Stomach smooth muscle (tissue), 2 donors: ENCODE data around the gene GNB4.

Experiments
- H3K27ac ChIP-seq: one replicate; pipeline ENCODE4 v1.7.0; 2013; ENCODE audit warnings: mild to moderate bottlenecking, low read length, inconsistent platforms
- H3K27me3 ChIP-seq, 2 donors: one replicate each; pipeline ENCODE4 v1.7.0; 2013; ENCODE audit warnings: low read length in 2 of 2; ENCODE audit not compliant: insufficient read depth in 2 of 2, control insufficient read depth in 1 of 2
- H3K36me3 ChIP-seq, 2 donors: one replicate each; pipeline ENCODE4 v1.7.0; 2013; ENCODE audit warnings: low read length in 2 of 2; ENCODE audit not compliant: control insufficient read depth in 2 of 2, insufficient read depth in 2 of 2
- H3K4me1 ChIP-seq: one replicate; pipeline ENCODE4 v1.7.0; 2013; ENCODE audit warnings: low read length; ENCODE audit not compliant: control insufficient read depth, insufficient read depth
- H3K4me3 ChIP-seq, 2 donors: one replicate each; pipeline ENCODE4 v1.7.0; 2013; ENCODE audit warnings: low read length in 2 of 2
- H3K9ac ChIP-seq, 2 donors: one replicate each; pipeline ENCODE4 v1.7.0; 2013; ENCODE audit warnings: low read length in 2 of 2, mild to moderate bottlenecking in 1 of 2
- H3K9me3 ChIP-seq, 2 donors: one replicate each; pipeline ENCODE4 v1.7.0; 2013; ENCODE audit warnings: low read length in 2 of 2; ENCODE audit not compliant: control insufficient read depth in 2 of 2
- donor health status: healthy.
- donor health status: Pancreatic carcinoma.

Gene GNB4

GRCh38 chr3:179438841-179439240 is 12.4 kb downstream of the GNB4 start:
- Histone ChIP-seq H3K9me3 (no peaks in the 10 kb centered on the region), H3K9ac (no peak overlapping the region), H3K4me1 (no peaks in the 10 kb centered on the region), H3K4me3 (no peak overlapping the region), H3K27ac (no peak overlapping the region), H3K36me3 (no peaks in the 10 kb centered on the region), H3K27me3 (no peaks in the 10 kb centered on the region)

- H3K27ac ChIP-seq = no peak overlapping the region
- no peak overlapping the region for H3K9ac ChIP-seq
- peaks cover 13% of the 10 kb centered on the region for H3K4me1 ChIP-seq
- H3K36me3 ChIP-seq = no peaks in the 10 kb centered on the region
- H3K27me3 ChIP-seq = no peaks in the 10 kb centered on the region
- no peaks in the 10 kb centered on the region for H3K9me3 ChIP-seq
- no peak overlapping the region for H3K4me3 ChIP-seq
Observed at GRCh38 chr3:179436517-179436916, 14.8 kb downstream of the GNB4 start.

- peaks cover 18% of the 10 kb centered on the region for H3K4me1 ChIP-seq
- H3K9me3 ChIP-seq = no peaks in the 10 kb centered on the region
- no peak overlapping the region for H3K4me3 ChIP-seq
- no peak overlapping the region for H3K9ac ChIP-seq
- H3K36me3 ChIP-seq = peaks cover 0 to 4% of the 10 kb centered on the region in 2 donors
- H3K27ac ChIP-seq = no peak overlapping the region
- H3K27me3 ChIP-seq = no peaks in the 10 kb centered on the region
Observed at GRCh38 chr3:179432451-179432850, 18.8 kb downstream of the GNB4 start.

GRCh38 chr3:179432021-179432420 is 19.2 kb downstream of the GNB4 start:
- H3K9me3 ChIP-seq = no peaks in the 10 kb centered on the region
- no peak overlapping the region for H3K4me3 ChIP-seq
- peaks cover 0 to 4% of the 10 kb centered on the region in 2 donors for H3K36me3 ChIP-seq
- peak overlapping the region in 1 of 2 donors; percentile 23 for H3K9ac ChIP-seq
- H3K4me1 ChIP-seq = peaks cover 18% of the 10 kb centered on the region
- H3K27ac ChIP-seq = no peak overlapping the region
- H3K27me3 ChIP-seq = no peaks in the 10 kb centered on the region

- Histone ChIP-seq H3K27ac (no peak overlapping the region), H3K9ac (no peak overlapping the region), H3K27me3 (no peaks in the 10 kb centered on the region), H3K4me3 (no peak overlapping the region), H3K9me3 (no peaks in the 10 kb centered on the region), H3K36me3 (peaks cover 0 to 4% of the 10 kb centered on the region in 2 donors), H3K4me1 (peaks cover 18% of the 10 kb centered on the region)
Observed at GRCh38 chr3:179430277-179430870, 20.9 kb downstream of the GNB4 start.

GRCh38 chr3:179428876-179429548 is 22.3 kb downstream of the GNB4 start:
- peaks cover 18% of the 10 kb centered on the region for H3K4me1 ChIP-seq
- peaks cover 5 to 16% of the 10 kb centered on the region in 2 donors for H3K36me3 ChIP-seq
- no peak overlapping the region for H3K27ac ChIP-seq
- H3K9me3 ChIP-seq = no peaks in the 10 kb centered on the region
- no peak overlapping the region for H3K4me3 ChIP-seq
- no peak overlapping the region for H3K9ac ChIP-seq
- no peaks in the 10 kb centered on the region for H3K27me3 ChIP-seq

- Histone ChIP-seq H3K4me1 (peaks cover 3% of the 10 kb centered on the region), H3K9me3 (no peaks in the 10 kb centered on the region), H3K36me3 (peaks cover 5 to 19% of the 10 kb centered on the region in 2 donors), H3K27ac (no peak overlapping the region), H3K27me3 (no peaks in the 10 kb centered on the region), H3K9ac (no peak overlapping the region), H3K4me3 (no peak overlapping the region)
Observed at GRCh38 chr3:179425075-179425474, 26.2 kb downstream of the GNB4 start.

- Histone ChIP-seq H3K27ac (no peak overlapping the region), H3K4me1 (no peaks in the 10 kb centered on the region), H3K4me3 (no peak overlapping the region), H3K36me3 (peaks cover 13 to 23% of the 10 kb centered on the region in 2 donors), H3K9ac (no peak overlapping the region), H3K9me3 (no peaks in the 10 kb centered on the region), H3K27me3 (no peaks in the 10 kb centered on the region)
Observed at GRCh38 chr3:179421500-179421899, 29.8 kb downstream of the GNB4 start.

GRCh38 chr3:179418610-179419009 is 32.7 kb downstream of the GNB4 start:
- no peak overlapping the region for H3K27ac ChIP-seq
- no peaks in the 10 kb centered on the region for H3K9me3 ChIP-seq
- H3K27me3 ChIP-seq = no peaks in the 10 kb centered on the region
- H3K36me3 ChIP-seq = peaks cover 10 to 17% of the 10 kb centered on the region in 2 donors
- H3K4me1 ChIP-seq = no peaks in the 10 kb centered on the region
- H3K9ac ChIP-seq = no peak overlapping the region
- H3K4me3 ChIP-seq = no peak overlapping the region

- H3K4me1 ChIP-seq = no peaks in the 10 kb centered on the region
- no peak overlapping the region for H3K4me3 ChIP-seq
- no peaks in the 10 kb centered on the region for H3K27me3 ChIP-seq
- no peak overlapping the region for H3K27ac ChIP-seq
- H3K36me3 ChIP-seq = peaks cover 17 to 33% of the 10 kb centered on the region in 2 donors
- H3K9me3 ChIP-seq = no peaks in the 10 kb centered on the region
- H3K9ac ChIP-seq = no peak overlapping the region
Observed at GRCh38 chr3:179416681-179417080, 34.6 kb downstream of the GNB4 start.

- Histone ChIP-seq H3K9me3 (no peaks in the 10 kb centered on the region), H3K27me3 (no peaks in the 10 kb centered on the region), H3K4me3 (no peak overlapping the region), H3K27ac (no peak overlapping the region), H3K36me3 (peaks cover 17 to 34% of the 10 kb centered on the region in 2 donors), H3K9ac (no peak overlapping the region), H3K4me1 (no peaks in the 10 kb centered on the region)
Observed at GRCh38 chr3:179415377-179415776, 35.9 kb downstream of the GNB4 start.
